Neuronal stem cell (in vitro differentiated cells): Measurements from ENCODE around the gene PMM1.
"Not testable (repeated sequence)": the region's sequence is repeated elsewhere in the genome, so short reads cannot be mapped to it uniquely, and the experiment has no call there.

Source experiments
- DNase-seq: peaks from one replicate; pipeline ENCODE4 v3.0.0-alpha.2; 2013; ENCODE audit warnings: low spot score
- H2AFZ ChIP-seq: one replicate; pipeline ENCODE4 v1.6.1; 2013; ENCODE audit warnings: mild to moderate bottlenecking, low read length, inconsistent platforms
- H2AK5ac ChIP-seq: 2 replicates; pipeline ENCODE4 v1.6.1; 2013; ENCODE audit warnings: low read depth, mild to moderate bottlenecking, inconsistent platforms, low read length, moderate library complexity, mixed read lengths
- H2BK120ac ChIP-seq: 2 replicates; pipeline ENCODE4 v1.6.1; 2013; ENCODE audit warnings: low read depth, mild to moderate bottlenecking, inconsistent platforms, low read length, moderate library complexity, mixed read lengths
- H2BK12ac ChIP-seq: one replicate; pipeline ENCODE4 v1.6.1; 2013; ENCODE audit warnings: low read length, inconsistent platforms
- H2BK15ac ChIP-seq: 2 replicates; pipeline ENCODE4 v1.6.1; 2013; ENCODE audit warnings: mild to moderate bottlenecking, low read length, inconsistent platforms, mixed read lengths
- H2BK5ac ChIP-seq: one replicate; pipeline ENCODE4 v1.6.1; 2013; ENCODE audit warnings: inconsistent platforms, mild to moderate bottlenecking, low read length, moderate library complexity
- H3K14ac ChIP-seq: one replicate; pipeline ENCODE4 v1.6.1; 2013; ENCODE audit warnings: low read length, inconsistent platforms
- H3K18ac ChIP-seq: 2 replicates; pipeline ENCODE4 v1.6.1; 2013; ENCODE audit warnings: low read length, inconsistent platforms
- H3K23ac ChIP-seq: 2 replicates; pipeline ENCODE4 v1.6.1; 2013; ENCODE audit warnings: low read depth, mild to moderate bottlenecking, mixed read lengths, low read length, inconsistent platforms; ENCODE audit not compliant: poor library complexity
- H3K27ac ChIP-seq: replicated peaks from 3 replicates; pipeline ENCODE4 v1.5.1; 2013; ENCODE audit warnings: low read length, inconsistent platforms
- H3K27me3 ChIP-seq, 3 experiments: 2 replicates each; pipeline ENCODE4 v1.6.1; 2013; ENCODE audit warnings: low read length in 3 of 3, mild to moderate bottlenecking in 2 of 3, inconsistent platforms in 1 of 3, low read depth in 1 of 3, mixed read lengths in 1 of 3, moderate library complexity in 1 of 3; ENCODE audit not compliant: control insufficient read depth in 3 of 3, insufficient read depth in 3 of 3
- H3K36me3 ChIP-seq, 2 donors: replicated peaks in 1 of 2; 2 replicates each; pipeline ENCODE4 v1.6.1; 2013; ENCODE audit warnings: low read length in 2 of 2; ENCODE audit not compliant: control insufficient read depth in 2 of 2, insufficient read depth in 2 of 2
- H3K4ac ChIP-seq: 2 replicates; pipeline ENCODE4 v1.6.1; 2013; ENCODE audit warnings: inconsistent platforms, mild to moderate bottlenecking, low read length, moderate library complexity
- H3K4me1 ChIP-seq, 2 donors: 1 replicate in 1 of 2; 2 replicates in 1 of 2; pipeline ENCODE4 v1.6.1; 2013; ENCODE audit warnings: low read length in 2 of 2, low read depth in 1 of 2; ENCODE audit not compliant: control insufficient read depth in 2 of 2, insufficient read depth in 1 of 2
- H3K4me2 ChIP-seq: one replicate; pipeline ENCODE4 v1.6.1; 2013; ENCODE audit warnings: mild to moderate bottlenecking, low read length, inconsistent platforms; ENCODE audit not compliant: insufficient read depth, poor library complexity, severe bottlenecking
- H3K4me3 ChIP-seq, 2 donors: 2 replicates each; pipeline ENCODE4 v1.5.1; 2013; ENCODE audit warnings: low read length in 2 of 2, mild to moderate bottlenecking in 2 of 2, inconsistent platforms in 1 of 2, moderate library complexity in 1 of 2
- H3K79me1 ChIP-seq: one replicate; pipeline ENCODE4 v1.6.1; 2013; ENCODE audit warnings: low read depth, mild to moderate bottlenecking, inconsistent platforms, low read length, moderate library complexity
- H3K9ac ChIP-seq: one replicate; pipeline ENCODE4 v1.6.1; 2013; ENCODE audit warnings: mild to moderate bottlenecking, low read depth, low read length, inconsistent platforms; ENCODE audit not compliant: poor library complexity
- H3K9me3 ChIP-seq, 2 donors: replicated peaks in 1 of 2; 2 replicates each; pipeline versions ENCODE3 to v1.6.1; 2013; ENCODE audit warnings: low read length in 2 of 2, mild to moderate bottlenecking in 2 of 2, inconsistent platforms in 1 of 2, low read depth in 1 of 2, mixed read lengths in 1 of 2, moderate library complexity in 1 of 2; ENCODE audit not compliant: control insufficient read depth in 2 of 2, insufficient read depth in 1 of 2
- H4K8ac ChIP-seq: one replicate; pipeline ENCODE4 v1.6.1; 2013; ENCODE audit warnings: low read depth, mild to moderate bottlenecking, inconsistent platforms, low read length, moderate library complexity
- H4K91ac ChIP-seq: one replicate; pipeline ENCODE4 v1.6.1; 2013; ENCODE audit warnings: low read length, low read depth, mild to moderate bottlenecking, inconsistent platforms; ENCODE audit not compliant: poor library complexity
- WGBS, 2 donors: extraction: QIAGEN DNeasy Blood & Tissue Kit; methylation state at CpG; one replicate each; pipeline ENCODE4 v1.1.7; 2013; ENCODE audit warnings: missing lambda C conversion rate in 2 of 2, mixed read lengths in 1 of 2; ENCODE audit not compliant: insufficient read length in 2 of 2, insufficient replicate concordance in 1 of 2; ENCODE audit errors: extremely low coverage in 2 of 2; 5-methylcytosine and 5-hydroxymethylcytosine counted together

Gene PMM1

DNA sequence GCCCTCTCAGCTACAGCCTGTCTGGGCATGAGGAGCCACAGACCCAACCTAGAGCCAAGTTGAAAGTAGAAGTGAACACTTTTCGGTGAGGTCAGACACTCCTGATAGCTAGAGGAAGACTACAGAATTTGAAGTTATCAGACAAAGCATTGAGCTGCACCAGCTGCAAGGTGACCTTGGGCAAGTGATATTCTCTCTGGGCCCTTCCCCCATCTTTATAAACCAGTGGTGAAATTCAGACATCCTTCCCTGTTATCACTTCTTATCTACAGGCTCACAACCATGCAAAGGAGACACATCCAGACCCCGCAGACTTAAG, 8.0 kb upstream of the PMM1 start:
- no peak overlapping the region for H2BK12ac ChIP-seq
- no peaks in the 10 kb centered on the region for H3K79me1 ChIP-seq
- no peak overlapping the region for H4K8ac ChIP-seq
- H3K14ac ChIP-seq, result no peak overlapping the region
- no peak for DNase-seq
- no peak overlapping the region for H2BK120ac ChIP-seq
- peaks cover 12 to 26% of the 10 kb centered on the region in 2 donors for H3K36me3 ChIP-seq
- peaks cover 0 to 3% of the 10 kb centered on the region in 2 donors for H3K9me3 ChIP-seq
- H3K4ac ChIP-seq, result no peak overlapping the region
- H2AK5ac ChIP-seq, result peak overlapping the region; percentile 24
- no peak overlapping the region for H2AFZ ChIP-seq
- no peak overlapping the region for H2BK5ac ChIP-seq
- peak overlapping the region; percentile 56 for H4K91ac ChIP-seq
- no peaks in the 10 kb centered on the region for H3K27me3 ChIP-seq
- peaks cover 0 to 7% of the 10 kb centered on the region in 2 donors for H3K4me1 ChIP-seq
- no peak overlapping the region for H3K18ac ChIP-seq
- no peak overlapping the region for H3K4me2 ChIP-seq
- no peak overlapping the region for H3K9ac ChIP-seq
- WGBS, 2 donors, result no CpG with 5 or more reads among the region's 2 CpGs
- no peak overlapping the region for H3K4me3 ChIP-seq
- peak overlapping the region; percentile 4 for H3K23ac ChIP-seq
- H3K27ac ChIP-seq, result no peak overlapping the region
- no peak overlapping the region for H2BK15ac ChIP-seq

DNA sequence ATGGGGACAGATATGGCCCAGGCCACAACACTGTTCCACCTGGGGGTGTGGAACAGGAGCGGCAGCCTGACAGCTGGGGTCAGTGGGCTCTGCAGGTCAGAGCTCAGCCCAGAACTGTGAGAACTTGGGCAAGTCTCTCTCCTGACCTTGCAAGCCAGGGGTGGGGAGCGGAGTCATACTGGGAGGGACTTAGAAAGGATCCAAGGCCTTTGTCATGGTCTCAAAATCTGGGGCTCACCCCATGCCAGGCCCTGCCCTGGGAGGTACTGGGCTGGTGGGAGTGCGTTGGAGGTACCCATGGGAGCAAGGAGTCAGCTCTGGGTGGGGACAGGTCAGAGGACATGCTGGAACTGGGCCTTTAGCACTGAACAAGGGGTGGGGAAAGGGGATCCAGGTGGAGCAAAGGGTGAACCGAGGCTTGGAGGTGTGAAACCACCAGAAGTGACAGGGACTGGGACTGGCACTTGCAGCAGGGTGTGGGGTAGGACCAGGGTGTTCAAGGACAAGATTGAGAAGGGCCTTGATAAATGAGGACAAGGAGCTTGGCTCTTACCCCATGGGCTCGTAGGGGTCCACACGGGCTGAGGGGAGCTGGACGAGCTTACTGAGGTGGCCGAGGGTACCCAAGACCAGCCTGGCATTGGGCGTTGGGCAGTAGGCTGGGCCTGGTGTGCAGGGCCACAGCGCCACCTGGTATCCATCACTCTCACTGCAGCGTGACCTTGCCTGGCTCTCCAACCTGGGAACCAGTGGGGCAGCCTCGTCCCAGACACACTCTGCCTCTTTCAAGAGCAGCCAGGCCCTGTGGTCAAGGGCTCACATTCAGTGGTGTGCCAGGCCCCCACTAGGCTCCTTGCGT, 7.4 kb upstream of the PMM1 start:
- Histone ChIP-seq H3K23ac (peak overlapping the region; percentile 4), H2BK12ac (no peak overlapping the region), H3K14ac (no peak overlapping the region), H3K9ac (no peak overlapping the region), H3K4me2 (no peak overlapping the region), H3K18ac (no peak overlapping the region), H3K4ac (no peak overlapping the region), H2AFZ (no peak overlapping the region), H3K27me3 (no peaks in the 10 kb centered on the region), H2AK5ac (peak overlapping the region; percentile 24), H2BK15ac (no peak overlapping the region), H3K4me3 (peak overlapping the region in 1 of 2 donors; percentile 53), H3K4me1 (peaks cover 0 to 7% of the 10 kb centered on the region in 2 donors), H2BK120ac (no peak overlapping the region), H4K8ac (no peak overlapping the region), H3K9me3 (peaks cover 0 to 3% of the 10 kb centered on the region in 2 donors), H2BK5ac (no peak overlapping the region), H3K36me3 (peaks cover 7 to 20% of the 10 kb centered on the region in 2 donors), H4K91ac (peak overlapping the region; percentile 56), H3K27ac (no peak overlapping the region), H3K79me1 (no peaks in the 10 kb centered on the region)
- peak; percentile 29 for DNase-seq
- WGBS, 2 donors, result no CpG with 5 or more reads among the region's 13 CpGs

GRCh38 chr22:41595703-41596102, 6.1 kb upstream of the PMM1 start:
- H2BK15ac ChIP-seq, result no peak overlapping the region
- no CpG with 5 or more reads among the region's 5 CpGs for WGBS, 2 donors

GRCh38 chr22:41593336-41593960, 3.8 kb upstream of the PMM1 start:
- not testable (repeated sequence) for H3K9ac ChIP-seq, H3K4me3 ChIP-seq, H3K36me3 ChIP-seq, H3K27me3 ChIP-seq, DNase-seq, H2BK5ac ChIP-seq, H3K79me1 ChIP-seq, H2BK12ac ChIP-seq, H2BK15ac ChIP-seq, H3K4me1 ChIP-seq, H2AK5ac ChIP-seq, H3K14ac ChIP-seq, H3K27ac ChIP-seq, H3K9me3 ChIP-seq, H2AFZ ChIP-seq, H3K18ac ChIP-seq, H3K4ac ChIP-seq, H3K23ac ChIP-seq, H4K91ac ChIP-seq, H2BK120ac ChIP-seq, H4K8ac ChIP-seq, H3K4me2 ChIP-seq
- no CpG with 5 or more reads among the region's 51 CpGs for WGBS, 2 donors

More at GRCh38 chr22:41595703-41596102, 6.1 kb upstream of the PMM1 start:
- no peaks in the 10 kb centered on the region for H3K27me3 ChIP-seq
- no peak overlapping the region for H3K4ac ChIP-seq
- no peak overlapping the region for H3K18ac ChIP-seq
- no peak overlapping the region for H2BK12ac ChIP-seq
- H3K4me2 ChIP-seq, result no peak overlapping the region
- H3K14ac ChIP-seq, result no peak overlapping the region
- peaks cover 5 to 9% of the 10 kb centered on the region in 2 donors for H3K36me3 ChIP-seq
- no peak overlapping the region for H4K91ac ChIP-seq
- H3K23ac ChIP-seq, result no peak overlapping the region
- H3K27ac ChIP-seq, result no peak overlapping the region
- H2BK120ac ChIP-seq, result no peak overlapping the region
- DNase-seq, result no peak
- H3K9ac ChIP-seq, result no peak overlapping the region
- H4K8ac ChIP-seq, result no peak overlapping the region
- H2AFZ ChIP-seq, result no peak overlapping the region
- H3K79me1 ChIP-seq, result no peaks in the 10 kb centered on the region
- peaks cover 0 to 3% of the 10 kb centered on the region in 2 donors for H3K9me3 ChIP-seq
- H2BK5ac ChIP-seq, result no peak overlapping the region
- no peak overlapping the region for H3K4me3 ChIP-seq
- H2AK5ac ChIP-seq, result no peak overlapping the region
- H3K4me1 ChIP-seq, result peaks cover 0 to 7% of the 10 kb centered on the region in 2 donors
